ENCODE results near the gene ABCA2.

GRCh38 chr9:137000177-137000930, 27.7 kb downstream of the ABCA2 start:
- TF ChIP-seq CTCF (IDR thresholded peaks at IDR 0.05) (no peak), SIN3A (IDR thresholded peaks at IDR 0.05; ENCODE audit: borderline replicate concordance, insufficient read depth, low read depth, low read length) (no peak), POLR2AphosphoS5 (IDR thresholded peaks at IDR 0.05; ENCODE audit: low read depth, low read length) (no peak), REST (IDR thresholded peaks at IDR 0.05; ENCODE audit: insufficient read depth in 1 of 2, low read depth in 2 of 2, low read length in 1 of 2) (no peak), TCF7L2 (IDR thresholded peaks at IDR 0.05; ENCODE audit: low read depth, low read length) (no peak)
